Testis (tissue), 3 donors: Measurements from ENCODE around the gene LAMA1. TPM values are rescaled to one million over a fixed set of nuclear protein-coding genes. Genes with fewer than 3 reads are reported as not detected.

Experiments used
- DNase-seq: peaks from one replicate; pipeline ENCODE4 v3.0.0-alpha.2; 2019
- H3K27ac ChIP-seq, 2 donors: fragments of 200-600 bp; sonication (generic); one replicate each; pipeline ENCODE4 v1.5.1; 2019
- H3K27me3 ChIP-seq: fragments of 200-600 bp; sonication (generic); one replicate; pipeline ENCODE4 v1.5.1; 2019
- H3K36me3 ChIP-seq: fragments of 200-600 bp; sonication (generic); one replicate; pipeline ENCODE4 v1.5.1; 2017; ENCODE audit warnings: low read depth; ENCODE audit errors: missing control alignments
- H3K4me1 ChIP-seq: fragments of 200-600 bp; sonication (generic); one replicate; pipeline ENCODE4 v1.5.1; 2019
- H3K4me3 ChIP-seq, 2 donors: fragments of 200-600 bp; sonication (generic); one replicate each; pipeline ENCODE4 v1.5.1; 2017 to 2019
- H3K9me3 ChIP-seq: fragments of 200-600 bp; sonication (generic); one replicate; pipeline ENCODE4 v1.5.1; 2017
- CTCF ChIP-seq, 3 experiments: fragments of 450-650 bp in 2 of 3; fragments of 200-600 bp in 1 of 3; sonication (generic) in 1 of 3; IDR thresholded peaks; one replicate each; pipeline ENCODE4 v1.5.1; 2016 to 2019; ENCODE audit warnings: antibody characterized with exemption in 3 of 3, mild to moderate bottlenecking in 2 of 3, moderate library complexity in 1 of 3
- POLR2A ChIP-seq: fragments of 450-650 bp; IDR thresholded peaks from one replicate; pipeline ENCODE4 v1.6.1; 2017; ENCODE audit warnings: antibody characterized with exemption, mild to moderate bottlenecking, moderate library complexity
- WGBS, 2 donors: methylation state at CpG; one replicate each; pipeline ENCODE4 v1.1.5; 2018; 5-methylcytosine and 5-hydroxymethylcytosine counted together
- intact Hi-C: fragments of 100-400 bp; cut with DNase I; formaldehyde crosslinking; loops from one replicate; pipeline ENCODE4 v1.15.1; 2023; ENCODE audit warnings: low total_unique reads
- polyA plus RNA-seq: library from polyadenylated mRNA; stranded (reverse); fragments of 350-450 nt; fragmentation: Illumina TruSeq; extraction: RNeasy Lipid Tissue Mini Kit (QIAGEN cat#74804); gene quantifications from one replicate; pipeline ENCODE4 v1.2.3, GENCODE V29; 2014; ENCODE audit warnings: low read depth, low replicate concordance; ENCODE audit not compliant: insufficient read depth
- total RNA-seq, 2 donors: library from RNA; depleted of rRNA; stranded (reverse); fragments of >200 nt; gene quantifications; one replicate each; pipeline ENCODE4 v1.2.3, GENCODE V29; 2016

LAMA1 gene
- total and polyA plus RNA-seq, 3 donors from 2014 or later = 35.7 to 146 (median 141) TPM

- no peaks in the 10 kb centered on the region for H3K27me3 ChIP-seq
- H3K36me3 ChIP-seq = no peaks in the 10 kb centered on the region
- no peak overlapping the region for H3K27ac ChIP-seq
- H3K4me3 ChIP-seq = no peak overlapping the region
- DNase-seq = no peak
- 73 to 75% methylated on average over 9 of the region's 9 CpGs for WGBS, 2 donors
- H3K4me1 ChIP-seq = no peaks in the 10 kb centered on the region
- no peaks in the 10 kb centered on the region for H3K9me3 ChIP-seq
- TF ChIP-seq POLR2A (no peak), CTCF (IDR thresholded peaks at IDR 0.05) (no peak)
- intact Hi-C loops = no loop called here
Observed at GRCh38 chr18:7132356-7133150, 15.0 kb upstream of the LAMA1 start.

GRCh38 chr18:7122376-7122775, 4.8 kb upstream of the LAMA1 start:
- H3K4me3 ChIP-seq = no peak overlapping the region
- no peak for DNase-seq
- no peak overlapping the region for H3K27ac ChIP-seq
- H3K27me3 ChIP-seq = no peaks in the 10 kb centered on the region
- 73 to 77% methylated on average over 4 of the region's 4 CpGs for WGBS, 2 donors
- no peaks in the 10 kb centered on the region for H3K36me3 ChIP-seq
- H3K4me1 ChIP-seq = no peaks in the 10 kb centered on the region
- H3K9me3 ChIP-seq = no peaks in the 10 kb centered on the region
- intact Hi-C loops = no loop called here
- TF ChIP-seq POLR2A = no peak
- TF ChIP-seq CTCF (IDR thresholded peaks at IDR 0.05) = no peak

GRCh38 chr18:7116792-7117389, 706 bp downstream of the LAMA1 start:
- Histone ChIP-seq H3K27me3 (no peaks in the 10 kb centered on the region), H3K4me1 (no peaks in the 10 kb centered on the region), H3K36me3 (no peaks in the 10 kb centered on the region), H3K9me3 (no peaks in the 10 kb centered on the region), H3K4me3 (peak overlapping the region; percentile 58 to 63), H3K27ac (peak overlapping the region; percentile 53 to 64)
- whole genome bisulfite sequencing, 2 donors = 3 to 4% methylated on average over 23 to 46 of the region's 61 CpGs
- no peak for TF ChIP-seq CTCF (IDR thresholded peaks at IDR 0.05)
- no peak for TF ChIP-seq POLR2A
- no peak for DNase-seq
- intact Hi-C loops = no loop called here

- Histone ChIP-seq H3K9me3 (no peaks in the 10 kb centered on the region), H3K4me1 (peaks cover 5% of the 10 kb centered on the region), H3K36me3 (no peaks in the 10 kb centered on the region), H3K4me3 (peak overlapping the region; percentile 58 to 63), H3K27me3 (no peaks in the 10 kb centered on the region), H3K27ac (peak overlapping the region; percentile 12 to 19)
- intact Hi-C loops = no loop called here
- peak; percentile 52 for DNase-seq
- 6 to 8% methylated on average over 24 of the region's 24 CpGs for WGBS, 2 donors
- TF ChIP-seq POLR2A = no peak
- TF ChIP-seq CTCF (IDR thresholded peaks at IDR 0.05) = no peak
Observed at GRCh38 chr18:7116001-7116730, 1.4 kb downstream of the LAMA1 start.
